DOHH2 (cell line): ENCODE results near the gene AGBL4.

Experiments
- H3F3A ChIP-seq: fragments of 200-600 bp; sonication (generic), shearing (Covaris generic); 2 replicates; pipeline ENCODE4 v1.6.0; 2016; ENCODE audit warnings: antibody characterized with exemption, mild to moderate bottlenecking; ENCODE audit not compliant: control insufficient read depth, insufficient read depth
- H3K27ac ChIP-seq: fragments of 200-600 bp; sonication (generic); 2 replicates; pipeline ENCODE4 v1.5.1; 2014; ENCODE audit warnings: low read depth, mild to moderate bottlenecking, low read length, moderate library complexity
- H3K27me3 ChIP-seq: fragments of 200-600 bp; sonication (generic); 2 replicates; pipeline ENCODE4 v1.6.1; 2014; ENCODE audit warnings: mild to moderate bottlenecking, low read length, mixed read lengths; ENCODE audit not compliant: control insufficient read depth
- H3K36me3 ChIP-seq: fragments of 200-600 bp; sonication (generic); 2 replicates; pipeline ENCODE4 v1.6.1; 2014; ENCODE audit warnings: mild to moderate bottlenecking, low read length, moderate library complexity, mixed read lengths; ENCODE audit not compliant: control insufficient read depth
- H3K4me1 ChIP-seq: fragments of 200-600 bp; sonication (generic); 2 replicates; pipeline ENCODE4 v1.6.1; 2014; ENCODE audit warnings: mild to moderate bottlenecking, low read length, mixed read lengths; ENCODE audit not compliant: control insufficient read depth
- H3K4me2 ChIP-seq: fragments of 200-600 bp; sonication (generic); 2 replicates; pipeline ENCODE4 v1.6.0; 2014; ENCODE audit warnings: mild to moderate bottlenecking, low read length, moderate library complexity
- H3K4me3 ChIP-seq: fragments of 200-600 bp; sonication (generic); 2 replicates; pipeline ENCODE4 v1.5.1; 2014; ENCODE audit warnings: mild to moderate bottlenecking, low read length, mixed read lengths
- H3K79me2 ChIP-seq: fragments of 200-600 bp; sonication (generic); 2 replicates; pipeline ENCODE4 v1.6.1; 2014; ENCODE audit warnings: mild to moderate bottlenecking, low read length, mixed read lengths; ENCODE audit not compliant: control insufficient read depth
- H3K9me2 ChIP-seq: fragments of 200-600 bp; sonication (generic); replicated peaks from 2 replicates; pipeline ENCODE4 v1.6.1; 2014; ENCODE audit warnings: mild to moderate bottlenecking, low read length, mixed read lengths; ENCODE audit not compliant: control insufficient read depth
- H3K9me3 ChIP-seq: fragments of 200-600 bp; sonication (generic); 2 replicates; pipeline ENCODE4 v1.6.1; 2014; ENCODE audit warnings: antibody characterized with exemption, low read length, mixed read lengths; ENCODE audit not compliant: control insufficient read depth, insufficient read depth
- H4K20me1 ChIP-seq: fragments of 200-600 bp; sonication (generic); 2 replicates; pipeline ENCODE4 v1.6.0; 2014; ENCODE audit warnings: low read depth, mild to moderate bottlenecking, antibody characterized with exemption, low read length, moderate library complexity; ENCODE audit not compliant: control insufficient read depth, insufficient read depth
- EZH2phosphoT487 ChIP-seq: fragments of 200-600 bp; sonication (generic); IDR thresholded peaks from 2 replicates; pipeline ENCODE4 v1.6.1; 2017; ENCODE audit warnings: borderline replicate concordance, mild to moderate bottlenecking, antibody characterized with exemption, low read length, moderate library complexity, mixed read lengths
- TF ChIP-seq, protein P1 (sequence below): fragments of 200-600 bp; sonication (generic); IDR thresholded peaks from one replicate; pipeline ENCODE4 v1.5.1; 2014; ENCODE audit warnings: antibody characterized with exemption, mild to moderate bottlenecking, low read depth, low read length; ENCODE audit not compliant: poor library complexity, severe bottlenecking

AGBL4 gene

DNA sequence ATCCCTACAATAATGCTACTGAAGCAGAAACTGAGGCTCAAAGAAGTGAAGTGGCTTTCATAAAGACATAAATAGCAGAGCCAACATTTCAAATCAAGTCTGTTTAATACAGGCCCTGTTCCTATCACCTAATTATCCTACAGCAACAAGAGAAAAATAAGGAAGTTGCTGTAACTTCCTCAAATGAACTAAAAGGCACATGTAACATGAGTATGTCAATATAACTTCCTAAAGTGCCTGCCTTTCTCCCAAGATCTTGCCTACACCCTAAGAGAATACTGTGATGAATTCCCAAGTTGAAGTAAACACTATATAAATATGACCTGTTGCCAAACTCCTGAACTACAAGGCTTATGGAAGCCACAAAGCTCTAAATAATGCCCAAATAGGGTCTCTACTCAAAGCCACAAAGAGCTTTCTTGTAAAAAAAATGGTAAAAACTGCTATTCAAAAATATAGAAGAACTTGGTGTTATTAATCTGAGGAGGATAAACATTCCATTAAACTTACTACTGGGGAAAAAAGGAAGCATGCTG is 1255.7 kb downstream of the AGBL4 start:
- Histone ChIP-seq H3K4me2 (peak overlapping the region; percentile 17; the same call in 1 of the 2 replicates), H3K36me3 (no peaks in the 10 kb centered on the region), H3K4me1 (peaks cover 18% of the 10 kb centered on the region), H3F3A (no peaks in the 10 kb centered on the region), H4K20me1 (no peaks in the 10 kb centered on the region), H3K27me3 (no peaks in the 10 kb centered on the region), H3K27ac (no peak overlapping the region), H3K79me2 (no peaks in the 10 kb centered on the region), H3K9me2 (no peaks in the 10 kb centered on the region; the same call in 1 of the 2 replicates), H3K9me3 (no peaks in the 10 kb centered on the region), H3K4me3 (0 out of 2 replicates have a peak overlapping the region, but pooled peaks have one; percentile 20)
- TF ChIP-seq EZH2phosphoT487 = no peak
- TF ChIP-seq, protein P1, sequence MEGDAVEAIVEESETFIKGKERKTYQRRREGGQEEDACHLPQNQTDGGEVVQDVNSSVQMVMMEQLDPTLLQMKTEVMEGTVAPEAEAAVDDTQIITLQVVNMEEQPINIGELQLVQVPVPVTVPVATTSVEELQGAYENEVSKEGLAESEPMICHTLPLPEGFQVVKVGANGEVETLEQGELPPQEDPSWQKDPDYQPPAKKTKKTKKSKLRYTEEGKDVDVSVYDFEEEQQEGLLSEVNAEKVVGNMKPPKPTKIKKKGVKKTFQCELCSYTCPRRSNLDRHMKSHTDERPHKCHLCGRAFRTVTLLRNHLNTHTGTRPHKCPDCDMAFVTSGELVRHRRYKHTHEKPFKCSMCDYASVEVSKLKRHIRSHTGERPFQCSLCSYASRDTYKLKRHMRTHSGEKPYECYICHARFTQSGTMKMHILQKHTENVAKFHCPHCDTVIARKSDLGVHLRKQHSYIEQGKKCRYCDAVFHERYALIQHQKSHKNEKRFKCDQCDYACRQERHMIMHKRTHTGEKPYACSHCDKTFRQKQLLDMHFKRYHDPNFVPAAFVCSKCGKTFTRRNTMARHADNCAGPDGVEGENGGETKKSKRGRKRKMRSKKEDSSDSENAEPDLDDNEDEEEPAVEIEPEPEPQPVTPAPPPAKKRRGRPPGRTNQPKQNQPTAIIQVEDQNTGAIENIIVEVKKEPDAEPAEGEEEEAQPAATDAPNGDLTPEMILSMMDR = no peak

DNA sequence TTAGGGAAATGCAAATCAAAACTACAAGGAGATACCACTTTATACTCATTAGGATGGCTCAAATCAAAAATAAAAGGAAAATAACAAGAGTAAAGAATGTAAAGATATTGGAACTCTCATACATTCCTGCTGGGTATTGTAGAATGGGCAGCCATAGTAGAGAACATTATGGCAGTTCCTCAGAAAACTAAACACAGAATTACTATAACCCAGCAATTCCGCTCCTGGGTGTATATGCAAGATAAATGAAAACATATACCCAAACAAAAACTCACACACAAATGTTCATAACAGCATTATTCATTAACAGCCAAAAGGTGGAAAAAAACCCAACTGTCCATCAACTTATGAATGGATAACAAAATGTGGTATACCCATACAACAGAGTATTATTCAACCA is 1258.4 kb downstream of the AGBL4 start:
- H3K36me3 ChIP-seq = no peaks in the 10 kb centered on the region
- H3F3A ChIP-seq = no peaks in the 10 kb centered on the region
- H3K4me2 ChIP-seq = no peak overlapping the region
- no peak overlapping the region for H3K4me3 ChIP-seq
- no peaks in the 10 kb centered on the region for H3K9me3 ChIP-seq
- H3K79me2 ChIP-seq = no peaks in the 10 kb centered on the region
- H4K20me1 ChIP-seq = no peaks in the 10 kb centered on the region
- H3K27ac ChIP-seq = no peak overlapping the region
- H3K4me1 ChIP-seq = peaks cover 18% of the 10 kb centered on the region
- no peaks in the 10 kb centered on the region for H3K27me3 ChIP-seq
- H3K9me2 ChIP-seq = no peaks in the 10 kb centered on the region; the same call in 1 of the 2 replicates
- TF ChIP-seq, protein P1 = no peak
- no peak for TF ChIP-seq EZH2phosphoT487

DNA sequence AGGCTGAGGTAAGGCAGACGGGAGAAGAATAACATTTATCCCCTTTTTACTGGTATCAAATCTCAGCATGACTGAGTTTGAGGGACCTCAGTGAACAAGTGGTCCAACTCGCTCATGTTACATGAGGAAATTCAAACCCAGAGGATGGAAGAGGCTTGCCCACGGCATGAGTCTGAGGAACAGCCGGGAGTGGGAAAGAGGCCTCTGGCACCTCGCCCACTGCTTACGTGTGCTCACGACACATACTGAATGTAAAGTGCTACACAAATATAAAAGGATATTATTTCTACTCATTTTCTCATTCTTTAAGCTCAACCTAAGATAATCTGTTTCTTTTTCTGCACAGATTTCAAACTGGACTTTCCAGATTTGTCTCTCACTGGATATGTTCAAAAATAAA is 1261.8 kb downstream of the AGBL4 start:
- Histone ChIP-seq H3F3A (no peaks in the 10 kb centered on the region), H3K36me3 (no peaks in the 10 kb centered on the region), H4K20me1 (no peaks in the 10 kb centered on the region), H3K4me2 (no peak overlapping the region), H3K9me3 (no peaks in the 10 kb centered on the region), H3K9me2 (no peaks in the 10 kb centered on the region; the same call in 1 of the 2 replicates), H3K4me3 (no peak overlapping the region), H3K79me2 (no peaks in the 10 kb centered on the region), H3K4me1 (no peaks in the 10 kb centered on the region), H3K27ac (no peak overlapping the region), H3K27me3 (no peaks in the 10 kb centered on the region)
- TF ChIP-seq, protein P1 = no peak
- no peak for TF ChIP-seq EZH2phosphoT487
